Ishikawa (cell line): ENCODE results near the gene ISLR.

Experiments
- CEBPB ChIP-seq: IDR thresholded peaks from 2 replicates; pipeline ENCODE4 v1.6.1; 2012
- CREB1 ChIP-seq: IDR thresholded peaks from 2 replicates; pipeline ENCODE4 v1.6.1; 2012; ENCODE audit warnings: low read depth
- EGR1 ChIP-seq: IDR thresholded peaks from 2 replicates; pipeline ENCODE4 v1.6.1; 2012
- EP300 ChIP-seq: IDR thresholded peaks from 2 replicates; pipeline ENCODE4 v1.6.1; 2012; ENCODE audit warnings: borderline replicate concordance
- FOXM1 ChIP-seq: IDR thresholded peaks from 2 replicates; pipeline ENCODE4 v1.6.1; 2012; ENCODE audit warnings: low read depth, borderline replicate concordance
- MAX ChIP-seq: IDR thresholded peaks from 2 replicates; pipeline ENCODE4 v1.6.1; 2012
- NFIC ChIP-seq: IDR thresholded peaks from 2 replicates; pipeline ENCODE4 v1.6.1; 2012
- RAD21 ChIP-seq: IDR thresholded peaks from 2 replicates; pipeline ENCODE4 v1.6.1; 2012; ENCODE audit warnings: low read depth
- REST ChIP-seq: IDR thresholded peaks from 2 replicates; pipeline ENCODE4 v1.6.1; 2012; ENCODE audit warnings: low read depth, mild to moderate bottlenecking
- TAF1 ChIP-seq: IDR thresholded peaks from 2 replicates; pipeline ENCODE4 v1.6.1; 2012; ENCODE audit warnings: low read depth, mild to moderate bottlenecking
- TCF12 ChIP-seq: IDR thresholded peaks from 2 replicates; pipeline ENCODE4 v1.6.1; 2012; ENCODE audit warnings: low read depth
- TEAD4 ChIP-seq: IDR thresholded peaks from 2 replicates; pipeline ENCODE4 v1.6.1; 2012
- USF1 ChIP-seq: IDR thresholded peaks from 2 replicates; pipeline ENCODE4 v1.6.1; 2012
- YY1 ChIP-seq: IDR thresholded peaks from 2 replicates; pipeline ENCODE4 v1.6.1; 2012; ENCODE audit warnings: low read depth
- ZBTB7A ChIP-seq: IDR thresholded peaks from 2 replicates; pipeline ENCODE4 v1.6.1; 2012; ENCODE audit warnings: low read depth

ISLR gene

GRCh38 chr15:74147051-74147450 lies 26.5 kb upstream of the ISLR start:
- TF ChIP-seq CEBPB (no peak), EGR1 (no peak), FOXM1 (no peak), NFIC (no peak), TCF12 (no peak), YY1 (no peak), RAD21 (no peak)

- no peak for TF ChIP-seq NFIC
- TF ChIP-seq CEBPB, result no peak
- TF ChIP-seq FOXM1, result no peak
- no peak for TF ChIP-seq CREB1
- no peak for TF ChIP-seq YY1
These were observed 17.6 kb upstream of the ISLR start for GRCh38 chr15:74155766-74156417.

GRCh38 chr15:74156678-74157411 lies 16.7 kb upstream of the ISLR start:
- TF ChIP-seq MAX, result no peak
- TF ChIP-seq TCF12, result no peak
- no peak for TF ChIP-seq FOXM1
- no peak for TF ChIP-seq YY1
- TF ChIP-seq NFIC, result no peak
- TF ChIP-seq TEAD4, result no peak
- no peak for TF ChIP-seq REST
- TF ChIP-seq ZBTB7A, result no peak

- TF ChIP-seq YY1, result no peak
- no peak for TF ChIP-seq USF1
- TF ChIP-seq EGR1, result no peak
- TF ChIP-seq RAD21, result no peak
- TF ChIP-seq TCF12, result no peak
- TF ChIP-seq CEBPB, result no peak
- TF ChIP-seq NFIC, result no peak
- TF ChIP-seq CREB1, result no peak
- no peak for TF ChIP-seq EP300
These were observed 15.4 kb upstream of the ISLR start for GRCh38 chr15:74157868-74158827.

- TF ChIP-seq CEBPB (no peak), TAF1 (no peak), EGR1 (no peak), YY1 (no peak), NFIC (no peak), REST (no peak), USF1 (no peak), FOXM1 (no peak), TCF12 (no peak), MAX (no peak), EP300 (no peak), TEAD4 (no peak), CREB1 (no peak), RAD21 (no peak), ZBTB7A (no peak)
These were observed 14.5 kb upstream of the ISLR start for GRCh38 chr15:74158855-74159650.
